Left kidney (tissue), 2 donors: ENCODE data around the gene TIMP2. TPM values are rescaled to one million over a fixed set of nuclear protein-coding genes. Genes with fewer than 3 reads are reported as not detected.

Source experiments
- DNase-seq: peaks from one replicate; pipeline ENCODE4 v3.0.0-alpha.2; 2013
- polyA plus RNA-seq: library from polyadenylated mRNA; unstranded; fragments of 120-200 nt; gene quantifications from one replicate; pipeline ENCODE4 v1.2.1, GENCODE V29; 2013; ENCODE audit not compliant: insufficient read length

The TIMP2 gene
- polyA plus RNA-seq, 1 donor, result 138 TPM

GRCh38 chr17:78818152-78818846 lies 106.9 kb downstream of the TIMP2 start:
- DNase-seq, result no peak

GRCh38 chr17:78817123-78817522 lies 108.1 kb downstream of the TIMP2 start:
- DNase-seq, result no peak

GRCh38 chr17:78815696-78816095 lies 109.5 kb downstream of the TIMP2 start:
- no peak for DNase-seq

GRCh38 chr17:78812855-78813254 lies 112.3 kb downstream of the TIMP2 start:
- DNase-seq, result no peak

GRCh38 chr17:78808163-78808562 lies 117.0 kb downstream of the TIMP2 start:
- no peak for DNase-seq

- no peak for DNase-seq
Observed at GRCh38 chr17:78806451-78806850, 118.7 kb downstream of the TIMP2 start.

GRCh38 chr17:78805301-78805700 lies 119.9 kb downstream of the TIMP2 start:
- DNase-seq, result no peak

GRCh38 chr17:78804777-78805176 lies 120.4 kb downstream of the TIMP2 start:
- DNase-seq, result no peak

GRCh38 chr17:78803186-78803845 lies 121.9 kb downstream of the TIMP2 start:
- DNase-seq, result no peak

Other genes with a start within 250 kb of the TIMP2 start
- gene CYTH1, start 143.1 kb downstream of the TIMP2 start, polyA plus RNA-seq, result 28.6 TPM
- gene USP36, start 84.6 kb downstream of the TIMP2 start, polyA plus RNA-seq, result 54.8 TPM
- gene CEP295NL, start 22.2 kb downstream of the TIMP2 start, polyA plus RNA-seq, result 0.78 TPM
- gene LGALS3BP, start 54.5 kb upstream of the TIMP2 start, polyA plus RNA-seq, result 115 TPM
- 44.8 TPM for gene CANT1, start 84.4 kb upstream of the TIMP2 start, polyA plus RNA-seq
- 1.9 TPM for gene C1QTNF1, start 98.8 kb upstream of the TIMP2 start, polyA plus RNA-seq
- 21.0 TPM for gene ENGASE, start 149.4 kb upstream of the TIMP2 start, polyA plus RNA-seq